Astrocyte (in vitro differentiated cells and primary cell): ENCODE measurements around the gene DSG3. TPM values are rescaled to one million over a fixed set of nuclear protein-coding genes. Genes with fewer than 3 reads are reported as not detected.

Source experiments
- DNase-seq: peaks from one replicate; pipeline ENCODE4 v3.0.0-alpha.2; 2010; ENCODE audit warnings: low read depth
- FAIRE-seq: peaks from 2 replicates; lab custom pipeline; 2011; peaks lifted over from hg19 to GRCh38; lab: Jason Lieb, UNC
- H2AFZ ChIP-seq: 2 replicates; pipeline ENCODE4 v1.6.0; 2012; ENCODE audit warnings: low read depth, low read length, inconsistent platforms
- H3K27ac ChIP-seq: 2 replicates; pipeline ENCODE4 v1.5.1; 2011; ENCODE audit warnings: low read depth, low read length, inconsistent platforms
- H3K27me3 ChIP-seq: 2 replicates; pipeline ENCODE4 v1.6.0; 2011; ENCODE audit warnings: low read length, inconsistent platforms; ENCODE audit not compliant: insufficient read depth
- H3K36me3 ChIP-seq: 2 replicates; pipeline ENCODE4 v1.5.1; 2011; ENCODE audit warnings: low read length, inconsistent platforms; ENCODE audit not compliant: insufficient read depth
- H3K4me1 ChIP-seq: 2 replicates; pipeline ENCODE4 v1.5.1; 2011; ENCODE audit warnings: low read length, inconsistent platforms; ENCODE audit not compliant: insufficient read depth
- H3K4me2 ChIP-seq: 2 replicates; pipeline ENCODE4 v1.6.0; 2012; ENCODE audit warnings: low read length, inconsistent platforms
- H3K4me3 ChIP-seq: 2 replicates; pipeline ENCODE4 v1.5.1; 2011; ENCODE audit warnings: low read depth, mild to moderate bottlenecking, low read length, inconsistent platforms; ENCODE audit not compliant: insufficient read depth
- H3K79me2 ChIP-seq: 2 replicates; pipeline ENCODE4 v1.6.0; 2012; ENCODE audit warnings: mild to moderate bottlenecking, low read length, inconsistent platforms; ENCODE audit not compliant: insufficient read depth
- H3K9ac ChIP-seq: 2 replicates; pipeline ENCODE4 v1.6.0; 2012; ENCODE audit warnings: mild to moderate bottlenecking, low read length, inconsistent platforms
- H3K9me3 ChIP-seq: 2 replicates; pipeline ENCODE4 v1.5.1; 2012; ENCODE audit warnings: low read depth, mild to moderate bottlenecking, low read length, inconsistent platforms; ENCODE audit not compliant: insufficient read depth
- H4K20me1 ChIP-seq: 2 replicates; pipeline ENCODE4 v1.6.0; 2012; ENCODE audit warnings: low read length, inconsistent platforms; ENCODE audit not compliant: insufficient read depth
- H3K27ac Mint-ChIP-seq: one replicate; pipeline ENCODE4 v1.8.0; 2021; ENCODE audit warnings: mild to moderate bottlenecking, mixed read lengths; ENCODE audit not compliant: unreplicated experiment
- H3K27me3 Mint-ChIP-seq: one replicate; pipeline ENCODE4 v1.8.0; 2021; ENCODE audit warnings: low read depth, mixed read lengths; ENCODE audit not compliant: unreplicated experiment
- H3K36me3 Mint-ChIP-seq: one replicate; pipeline ENCODE4 v1.8.0; 2021; ENCODE audit warnings: low read depth, mixed read lengths; ENCODE audit not compliant: unreplicated experiment
- H3K4me1 Mint-ChIP-seq: one replicate; pipeline ENCODE4 v1.8.0; 2021; ENCODE audit warnings: low read depth, mixed read lengths; ENCODE audit not compliant: unreplicated experiment
- H3K4me3 Mint-ChIP-seq: one replicate; pipeline ENCODE4 v1.8.0; 2021; ENCODE audit warnings: mild to moderate bottlenecking, moderate library complexity, mixed read lengths; ENCODE audit not compliant: unreplicated experiment
- H3K9me3 Mint-ChIP-seq: one replicate; pipeline ENCODE4 v1.8.0; 2021; ENCODE audit warnings: mild to moderate bottlenecking, mixed read lengths; ENCODE audit not compliant: unreplicated experiment
- EZH2 ChIP-seq: IDR thresholded peaks from 2 replicates; pipeline ENCODE4 v1.6.1; 2012; ENCODE audit warnings: mild to moderate bottlenecking, low read length, inconsistent platforms; ENCODE audit not compliant: insufficient read depth
- total RNA-seq: library from RNA; stranded (reverse); gene quantifications from 2 replicates; pipeline ENCODE4 v1.2.1, GENCODE V29; 2021
- TF ChIP-seq, protein P1 (sequence below): IDR thresholded peaks from 2 replicates; pipeline ENCODE4 v1.5.1; 2011; ENCODE audit warnings: low read depth, mild to moderate bottlenecking, inconsistent platforms, low read length, moderate library complexity; ENCODE audit not compliant: insufficient read depth

Gene DSG3
- total RNA-seq, 1 donor from 2014 or later = 0.64 TPM

GRCh38 chr18:31498574-31499524 is 51.3 kb downstream of the DSG3 start:
- peak overlapping the region; percentile 89 for H3K4me2 ChIP-seq
- no peaks in the 10 kb centered on the region for H3K4me1 ChIP-seq
- Mint-ChIP-seq H3K4me1 (peaks cover 10% of the 10 kb centered on the region), H3K27ac (peak overlapping the region; percentile 90), H3K36me3 (no peaks in the 10 kb centered on the region), H3K9me3 (no peaks in the 10 kb centered on the region), H3K27me3 (no peaks in the 10 kb centered on the region), H3K4me3 (peak overlapping the region; percentile 97)
- H3K36me3 ChIP-seq = no peaks in the 10 kb centered on the region
- H3K9ac ChIP-seq = peak overlapping the region; percentile 86
- peak; percentile 28 for DNase-seq
- peaks cover 22% of the 10 kb centered on the region for H3K79me2 ChIP-seq
- H2AFZ ChIP-seq = peak overlapping the region; percentile 90
- H3K9me3 ChIP-seq = no peaks in the 10 kb centered on the region
- H4K20me1 ChIP-seq = no peaks in the 10 kb centered on the region
- TF ChIP-seq, protein P1, sequence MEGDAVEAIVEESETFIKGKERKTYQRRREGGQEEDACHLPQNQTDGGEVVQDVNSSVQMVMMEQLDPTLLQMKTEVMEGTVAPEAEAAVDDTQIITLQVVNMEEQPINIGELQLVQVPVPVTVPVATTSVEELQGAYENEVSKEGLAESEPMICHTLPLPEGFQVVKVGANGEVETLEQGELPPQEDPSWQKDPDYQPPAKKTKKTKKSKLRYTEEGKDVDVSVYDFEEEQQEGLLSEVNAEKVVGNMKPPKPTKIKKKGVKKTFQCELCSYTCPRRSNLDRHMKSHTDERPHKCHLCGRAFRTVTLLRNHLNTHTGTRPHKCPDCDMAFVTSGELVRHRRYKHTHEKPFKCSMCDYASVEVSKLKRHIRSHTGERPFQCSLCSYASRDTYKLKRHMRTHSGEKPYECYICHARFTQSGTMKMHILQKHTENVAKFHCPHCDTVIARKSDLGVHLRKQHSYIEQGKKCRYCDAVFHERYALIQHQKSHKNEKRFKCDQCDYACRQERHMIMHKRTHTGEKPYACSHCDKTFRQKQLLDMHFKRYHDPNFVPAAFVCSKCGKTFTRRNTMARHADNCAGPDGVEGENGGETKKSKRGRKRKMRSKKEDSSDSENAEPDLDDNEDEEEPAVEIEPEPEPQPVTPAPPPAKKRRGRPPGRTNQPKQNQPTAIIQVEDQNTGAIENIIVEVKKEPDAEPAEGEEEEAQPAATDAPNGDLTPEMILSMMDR = no peak
- TF ChIP-seq EZH2 = no peak
- FAIRE-seq = no peak
- peak overlapping the region; percentile 69 for H3K27ac ChIP-seq
- peak overlapping the region; percentile 73 for H3K4me3 ChIP-seq
- no peaks in the 10 kb centered on the region for H3K27me3 ChIP-seq

- H3K4me2 ChIP-seq = no peak overlapping the region
- H3K4me3 Mint-ChIP-seq = peak overlapping the region; percentile 97
- no peak overlapping the region for H3K27ac Mint-ChIP-seq
Observed at GRCh38 chr18:31500051-31500688, 52.6 kb downstream of the DSG3 start.

More at GRCh38 chr18:31500051-31500688, 52.6 kb downstream of the DSG3 start:
- H3K79me2 ChIP-seq = peaks cover 22% of the 10 kb centered on the region
- H3K9me3 Mint-ChIP-seq = no peaks in the 10 kb centered on the region
- H3K4me1 ChIP-seq = no peaks in the 10 kb centered on the region
- TF ChIP-seq EZH2 = no peak
- TF ChIP-seq, protein P1 = no peak
- no peak overlapping the region for H3K9ac ChIP-seq
- no peaks in the 10 kb centered on the region for H3K36me3 Mint-ChIP-seq
- H3K27me3 ChIP-seq = no peaks in the 10 kb centered on the region
- no peak overlapping the region for H3K27ac ChIP-seq
- DNase-seq (no peak), FAIRE-seq (no peak)
- no peak overlapping the region for H3K4me3 ChIP-seq
- H3K9me3 ChIP-seq = no peaks in the 10 kb centered on the region
- H3K27me3 Mint-ChIP-seq = no peaks in the 10 kb centered on the region
- no peaks in the 10 kb centered on the region for H4K20me1 ChIP-seq
- no peaks in the 10 kb centered on the region for H3K36me3 ChIP-seq
- no peak overlapping the region for H2AFZ ChIP-seq
- H3K4me1 Mint-ChIP-seq = peaks cover 10% of the 10 kb centered on the region
